ENCODE measurements around the gene STRN4. TPM values are rescaled to one million over a fixed set of nuclear protein-coding genes. Genes with fewer than 3 reads are reported as not detected.

STRN4 gene
- total and polyA plus RNA-seq, 2 donors from 2014 or later = 31.5 to 74.9 TPM

GRCh38 chr19:46725859-46726393 is 20.3 kb downstream of the STRN4 start:
- no peaks in the 10 kb centered on the region for H3K9me3 ChIP-seq (ENCODE audit: control insufficient read depth in 2 of 3, insufficient read depth in 1 of 3, low read length in 3 of 3)
- intact Hi-C loops (cut with DNase I) = no loop called here
- TF ChIP-seq CTCF (IDR thresholded peaks at IDR 0.05; ENCODE audit: borderline replicate concordance, extremely low read depth, insufficient read depth) = no peak
- H3K4me3 ChIP-seq (ENCODE audit: low read length in 3 of 3) = no peak overlapping the region
- H3K36me3 ChIP-seq (ENCODE audit: control insufficient read depth in 2 of 3, insufficient read depth in 3 of 3, low read length in 3 of 3) = peaks cover 0 to 61% (median 34%) of the 10 kb centered on the region in 3 donors
- peak in 1 of 5 donors; percentile 46 for DNase-seq
- no peak overlapping the region for H3K27ac ChIP-seq (ENCODE audit: low read depth in 2 of 2, low read length in 2 of 2)
- no peak overlapping the region for H3K9ac ChIP-seq (ENCODE audit: low read length in 3 of 3)
- H3K27me3 ChIP-seq (ENCODE audit: control insufficient read depth, insufficient read depth, low read length) = no peaks in the 10 kb centered on the region
- FAIRE-seq = no peak
- peaks cover 0 to 7% (median 0%) of the 10 kb centered on the region in 3 donors for H3K4me1 ChIP-seq (ENCODE audit: control insufficient read depth in 2 of 3, insufficient read depth in 2 of 3, low read depth in 1 of 3, low read length in 3 of 3)

DNA sequence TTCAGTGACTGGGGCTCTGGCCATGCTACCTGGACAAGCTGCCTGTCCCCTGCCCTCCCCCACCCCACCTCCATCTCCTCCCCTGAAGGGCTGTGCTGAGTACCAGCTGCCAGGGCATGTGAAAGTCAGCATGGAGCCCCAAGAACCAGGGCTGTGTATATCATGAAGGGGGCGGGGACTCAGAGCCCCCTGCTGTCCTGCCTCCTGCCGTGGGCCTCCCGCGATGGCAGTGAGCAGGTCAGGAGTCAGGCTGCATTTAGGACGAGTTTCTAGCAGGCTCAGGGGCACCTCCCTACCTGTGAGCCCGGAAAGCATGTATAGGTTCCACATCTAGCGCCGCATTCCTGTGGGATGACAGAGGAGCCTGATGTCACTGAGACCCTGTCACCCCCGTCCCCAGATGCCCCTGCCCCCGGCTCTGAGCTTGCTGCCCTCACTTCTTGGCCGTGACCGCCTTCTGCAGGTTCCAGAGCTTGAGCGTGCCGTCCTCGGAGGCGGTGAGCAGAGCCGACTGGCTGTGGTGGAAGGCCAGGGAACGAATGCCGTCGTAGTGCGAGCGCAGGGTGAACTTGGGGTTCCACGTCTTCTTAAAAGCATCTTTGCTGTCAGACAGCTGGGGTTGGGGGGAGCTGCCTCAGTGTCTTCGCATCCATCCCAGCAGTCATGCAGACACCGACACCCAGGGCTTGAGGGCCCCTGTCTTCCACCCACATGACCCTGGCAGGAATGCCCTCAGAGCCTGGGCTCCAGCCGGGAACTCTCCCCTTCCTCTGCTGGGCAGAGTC is 21.0 kb downstream of the STRN4 start:
- no peak for TF ChIP-seq CTCF (IDR thresholded peaks at IDR 0.05; ENCODE audit: borderline replicate concordance, extremely low read depth, insufficient read depth)
- FAIRE-seq (no peak), DNase-seq (peak in 1 of 5 donors; percentile 68)
- H3K27me3 ChIP-seq (ENCODE audit: control insufficient read depth, insufficient read depth, low read length) = no peaks in the 10 kb centered on the region
- H3K27ac ChIP-seq (ENCODE audit: low read depth in 2 of 2, low read length in 2 of 2) = no peak overlapping the region
- peaks cover 0 to 62% (median 29%) of the 10 kb centered on the region in 3 donors for H3K36me3 ChIP-seq (ENCODE audit: control insufficient read depth in 2 of 3, insufficient read depth in 3 of 3, low read length in 3 of 3)
- H3K4me3 ChIP-seq (ENCODE audit: low read length in 3 of 3) = no peak overlapping the region
- peaks cover 0 to 7% (median 0%) of the 10 kb centered on the region in 3 donors for H3K4me1 ChIP-seq (ENCODE audit: control insufficient read depth in 2 of 3, insufficient read depth in 2 of 3, low read depth in 1 of 3, low read length in 3 of 3)
- no peaks in the 10 kb centered on the region for H3K9me3 ChIP-seq (ENCODE audit: control insufficient read depth in 2 of 3, insufficient read depth in 1 of 3, low read length in 3 of 3)
- intact Hi-C loops (cut with DNase I) = no loop called here
- H3K9ac ChIP-seq (ENCODE audit: low read length in 3 of 3) = no peak overlapping the region

- intact Hi-C loops (cut with DNase I) = no loop called here
- Histone ChIP-seq H3K27me3 (ENCODE audit: control insufficient read depth, insufficient read depth, low read length) (no peaks in the 10 kb centered on the region), H3K9me3 (ENCODE audit: control insufficient read depth in 2 of 3, insufficient read depth in 1 of 3, low read length in 3 of 3) (no peaks in the 10 kb centered on the region), H3K4me1 (ENCODE audit: control insufficient read depth in 2 of 3, insufficient read depth in 2 of 3, low read depth in 1 of 3, low read length in 3 of 3) (peaks cover 0 to 7% (median 0%) of the 10 kb centered on the region in 3 donors), H3K36me3 (ENCODE audit: control insufficient read depth in 2 of 3, insufficient read depth in 3 of 3, low read length in 3 of 3) (peaks cover 0 to 54% (median 28%) of the 10 kb centered on the region in 3 donors), H3K4me3 (ENCODE audit: low read length in 3 of 3) (no peak overlapping the region), H3K9ac (ENCODE audit: low read length in 3 of 3) (no peak overlapping the region), H3K27ac (ENCODE audit: low read depth in 2 of 2, low read length in 2 of 2) (no peak overlapping the region)
- no peak for TF ChIP-seq CTCF (IDR thresholded peaks at IDR 0.05; ENCODE audit: borderline replicate concordance, extremely low read depth, insufficient read depth)
- DNase-seq (peak in 1 of 5 donors; percentile 55), FAIRE-seq (no peak)
These were observed 21.8 kb downstream of the STRN4 start for GRCh38 chr19:46724468-46724867.

All from kidney (tissue), 14 donors.